Activated CD8-positive, alpha-beta memory T cell treated with anti-CD3 and anti-CD28 coated beads, Interleukin-2, amount 50 U/mL, for 1 hour (primary cell): Measurements from ENCODE around the gene HOXA10.

ENCODE experiments used
- DNase-seq: peaks from one replicate; pipeline ENCODE4 v3.0.0-alpha.2; 2020; ENCODE audit errors: extremely low read depth

HOXA10 gene

DNA sequence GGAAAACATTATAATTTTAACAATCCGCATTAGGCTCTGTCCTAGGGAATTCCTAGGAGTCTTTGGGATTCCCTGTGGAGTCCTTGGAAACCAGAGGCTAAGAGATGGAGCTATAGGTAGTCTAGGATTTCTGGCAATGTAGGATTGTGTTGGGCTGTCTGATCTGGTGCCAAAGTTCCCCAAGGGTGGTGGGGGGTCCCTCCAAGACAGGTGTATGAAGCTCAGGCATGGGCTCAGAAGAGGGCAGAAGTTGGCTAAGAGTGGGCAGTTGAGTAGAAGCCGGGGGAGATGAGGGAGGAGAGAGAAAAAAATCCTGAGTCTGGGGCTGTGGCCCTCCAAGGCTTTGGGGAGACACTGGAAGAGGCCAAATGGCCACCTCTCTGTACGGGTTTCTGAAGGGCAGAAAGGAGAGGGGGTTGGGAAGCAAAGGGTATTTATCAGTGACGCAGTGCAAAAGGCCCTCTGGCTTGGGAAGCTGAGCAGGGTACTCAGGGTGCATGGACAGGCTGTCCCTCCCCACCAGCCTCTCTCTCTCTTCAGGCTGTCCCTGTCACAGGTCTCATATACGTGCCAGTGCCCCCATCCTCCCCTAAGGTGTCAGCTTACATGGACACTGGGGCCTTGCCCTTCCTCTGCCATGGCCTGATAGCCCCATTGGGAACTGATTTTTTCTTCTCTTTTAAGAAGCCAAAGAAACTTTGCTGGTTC lies 27.5 kb downstream of the HOXA10 start:
- no peak for DNase-seq

DNA sequence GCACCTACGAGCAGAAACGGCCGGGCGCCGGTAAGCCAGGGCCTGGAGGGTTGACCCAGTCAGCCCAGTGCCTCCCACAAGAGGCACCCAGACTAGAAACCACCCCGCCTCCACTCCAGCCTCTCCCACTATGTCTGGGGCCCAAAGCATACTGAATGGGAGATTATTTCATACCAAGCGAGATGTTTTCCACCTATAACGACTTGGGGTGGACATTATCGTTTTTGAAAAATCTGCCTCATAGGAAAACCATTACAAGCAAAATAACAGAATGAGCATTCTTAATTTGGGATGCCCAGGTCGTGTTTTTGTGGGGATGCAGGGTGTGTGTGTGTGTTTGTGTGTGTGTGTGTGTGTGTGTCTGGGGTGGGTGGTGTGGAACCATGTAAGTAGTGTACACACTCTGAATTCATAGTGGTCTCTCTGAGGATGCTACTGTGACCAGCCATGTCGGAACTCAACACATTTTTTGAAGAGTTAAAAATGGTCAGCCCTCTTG lies 28.2 kb downstream of the HOXA10 start:
- no peak for DNase-seq

DNA sequence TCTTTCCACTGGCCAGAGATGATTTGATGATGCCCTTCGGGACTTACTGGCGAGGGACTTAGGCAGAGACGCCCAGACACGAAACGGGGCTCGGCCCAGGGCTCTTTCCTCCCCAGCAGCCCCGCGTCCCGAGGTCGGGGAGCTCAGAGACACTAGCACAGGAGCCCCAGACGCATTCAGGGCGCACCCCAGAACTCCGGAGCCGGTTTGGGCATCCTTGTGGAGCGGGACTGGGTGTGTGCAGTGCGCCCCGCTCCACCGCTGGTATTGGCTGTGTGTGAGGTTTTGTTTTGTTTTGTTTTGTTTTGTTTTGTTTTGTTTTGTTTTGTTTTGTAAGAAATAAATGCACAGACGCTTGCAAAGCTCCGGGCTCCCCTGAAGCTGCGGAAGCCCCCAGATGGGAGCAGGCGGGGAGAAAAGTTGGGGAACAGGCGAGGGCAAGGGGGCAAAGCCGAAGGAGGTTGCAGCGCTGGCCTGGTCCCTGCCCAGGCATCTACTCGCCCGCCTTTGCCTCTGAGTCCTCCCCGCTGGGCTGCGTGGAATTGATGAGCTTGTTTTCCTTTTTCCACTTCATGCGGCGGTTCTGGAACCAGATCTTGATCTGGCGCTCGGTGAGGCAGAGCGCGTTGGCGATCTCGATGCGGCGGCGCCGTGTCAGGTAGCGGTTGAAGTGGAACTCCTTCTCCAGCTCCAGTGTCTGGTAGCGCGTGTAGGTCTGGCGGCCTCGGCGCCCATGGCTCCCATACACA lies 28.8 kb downstream of the HOXA10 start:
- no peak for DNase-seq

DNA sequence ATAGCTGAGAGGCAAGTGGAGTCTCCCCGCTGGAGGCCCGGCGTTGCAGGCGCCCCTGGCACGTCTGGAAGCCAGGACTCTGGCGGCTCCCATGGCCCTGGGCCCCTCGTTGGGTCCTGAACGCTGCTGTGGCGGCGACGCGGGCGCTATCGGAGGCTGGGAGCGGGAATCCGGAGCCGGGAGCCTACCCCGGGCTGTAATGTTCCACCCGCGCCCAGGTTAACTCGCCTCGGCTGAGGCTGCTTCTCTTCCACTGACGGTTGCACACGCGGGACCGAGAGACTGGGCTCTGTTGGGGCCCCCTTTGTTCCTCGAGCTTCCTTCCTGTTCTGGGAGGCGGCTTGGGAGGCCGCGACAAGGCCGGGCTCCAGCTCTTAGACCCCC lies 29.3 kb downstream of the HOXA10 start:
- no peak for DNase-seq

DNA sequence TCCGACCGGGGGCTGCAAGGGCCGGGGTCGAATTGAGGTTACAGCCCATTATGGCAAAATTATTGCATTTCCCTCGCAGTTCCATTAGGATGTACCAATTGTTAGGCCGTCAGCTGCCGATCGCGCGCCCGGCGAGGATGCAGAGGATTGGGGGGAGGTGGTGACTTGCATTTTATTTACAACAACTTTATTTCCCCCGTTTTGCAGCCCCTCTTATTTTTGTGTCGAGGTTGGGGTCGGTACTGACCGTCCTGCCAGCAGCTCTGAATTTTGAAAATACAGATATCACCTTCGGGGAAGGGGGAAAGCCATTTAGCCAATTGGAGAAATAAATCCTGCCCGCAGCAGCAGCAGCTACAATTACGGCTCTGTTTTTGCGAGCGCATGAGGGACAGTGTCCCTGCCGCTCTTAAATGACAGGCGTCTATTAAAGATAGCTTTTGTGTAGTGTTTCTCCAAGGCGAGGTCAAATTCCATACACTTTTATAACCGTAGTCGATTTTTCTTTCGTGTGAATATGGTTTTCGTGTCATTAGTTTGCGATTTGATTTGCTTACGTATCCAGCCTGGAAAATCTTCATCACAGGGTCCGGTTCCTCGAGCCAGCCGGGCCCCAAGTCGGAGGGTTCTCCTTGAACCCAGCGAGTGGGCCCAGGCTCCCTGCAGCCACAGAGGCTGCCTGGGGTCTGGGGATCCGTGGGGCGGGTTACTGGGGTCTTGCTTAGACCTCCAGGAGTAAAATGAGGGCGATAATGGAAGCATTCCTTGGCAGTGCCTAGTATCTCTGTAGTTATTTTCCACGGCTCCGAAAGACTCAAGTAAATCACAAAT lies 30.0 kb downstream of the HOXA10 start:
- no peak for DNase-seq

DNA sequence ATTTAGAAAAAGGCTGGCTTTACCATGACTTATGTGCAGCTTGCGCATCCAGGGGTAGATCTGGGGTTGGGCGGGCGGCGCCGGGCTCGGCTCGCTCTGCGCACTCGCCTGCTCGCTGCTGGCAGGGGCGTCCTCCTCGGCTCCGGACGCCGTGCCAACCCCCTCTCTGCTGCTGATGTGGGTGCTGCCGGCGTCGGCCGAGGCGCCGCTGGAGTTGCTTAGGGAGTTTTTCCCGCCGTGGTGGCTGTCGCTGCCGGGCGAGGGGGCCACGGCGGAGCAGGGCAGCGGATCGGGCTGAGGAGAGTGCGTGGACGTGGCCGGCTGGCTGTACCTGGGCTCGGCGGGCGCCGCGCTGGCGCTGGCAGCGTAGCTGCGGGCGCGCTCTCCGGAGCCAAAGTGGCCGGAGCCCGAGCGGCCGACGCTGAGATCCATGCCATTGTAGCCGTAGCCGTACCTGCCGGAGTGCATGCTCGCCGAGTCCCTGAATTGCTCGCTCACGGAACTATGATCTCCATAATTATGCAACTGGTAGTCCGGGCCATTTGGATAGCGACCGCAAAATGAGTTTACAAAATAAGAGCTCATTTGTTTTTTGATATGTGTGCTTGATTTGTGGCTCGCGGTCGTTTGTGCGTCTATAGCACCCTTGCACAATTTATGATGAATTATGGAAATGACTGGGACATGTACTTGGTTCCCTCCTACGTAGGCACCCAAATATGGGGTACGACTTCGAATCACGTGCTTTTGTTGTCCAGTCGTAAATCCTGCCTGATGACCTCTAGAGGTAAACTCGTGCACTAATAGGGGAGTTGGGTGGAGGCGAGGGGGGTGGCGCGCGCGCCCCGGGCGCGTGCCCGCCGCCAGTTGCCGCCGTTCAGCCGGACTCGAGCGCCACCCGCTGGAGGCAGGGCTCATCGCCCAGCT lies 30.8 kb downstream of the HOXA10 start, which contains the start of gene HOXA5:
Gene HOXA5 (minus strand): TSS at position 659 of the 927 bp plus-strand sequence. CDS start 74 bp downstream, at position 585.
- no peak for DNase-seq

DNA sequence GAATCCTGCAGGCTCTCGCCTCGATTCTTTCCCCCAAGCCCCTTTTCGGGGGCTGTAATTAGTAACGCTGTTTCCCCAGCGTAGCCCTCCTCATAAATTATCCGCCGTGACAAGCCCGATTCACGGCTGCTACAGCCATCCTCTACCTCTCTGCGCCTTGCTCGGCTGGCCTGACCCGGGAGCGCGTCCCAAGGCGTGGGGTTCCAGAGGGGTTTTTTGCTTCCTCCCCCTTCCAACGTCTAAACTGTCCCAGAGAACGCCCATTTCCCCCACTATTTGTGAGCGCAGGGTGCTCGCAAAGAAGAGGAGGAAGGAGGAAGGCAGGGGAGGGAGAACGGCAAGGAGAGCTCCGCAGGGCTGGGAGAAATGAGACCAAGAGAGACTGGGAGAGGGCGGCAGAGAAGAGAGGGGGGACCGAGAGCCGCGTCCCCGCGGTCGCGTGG lies 31.5 kb downstream of the HOXA10 start:
- DNase-seq, result no peak

DNA sequence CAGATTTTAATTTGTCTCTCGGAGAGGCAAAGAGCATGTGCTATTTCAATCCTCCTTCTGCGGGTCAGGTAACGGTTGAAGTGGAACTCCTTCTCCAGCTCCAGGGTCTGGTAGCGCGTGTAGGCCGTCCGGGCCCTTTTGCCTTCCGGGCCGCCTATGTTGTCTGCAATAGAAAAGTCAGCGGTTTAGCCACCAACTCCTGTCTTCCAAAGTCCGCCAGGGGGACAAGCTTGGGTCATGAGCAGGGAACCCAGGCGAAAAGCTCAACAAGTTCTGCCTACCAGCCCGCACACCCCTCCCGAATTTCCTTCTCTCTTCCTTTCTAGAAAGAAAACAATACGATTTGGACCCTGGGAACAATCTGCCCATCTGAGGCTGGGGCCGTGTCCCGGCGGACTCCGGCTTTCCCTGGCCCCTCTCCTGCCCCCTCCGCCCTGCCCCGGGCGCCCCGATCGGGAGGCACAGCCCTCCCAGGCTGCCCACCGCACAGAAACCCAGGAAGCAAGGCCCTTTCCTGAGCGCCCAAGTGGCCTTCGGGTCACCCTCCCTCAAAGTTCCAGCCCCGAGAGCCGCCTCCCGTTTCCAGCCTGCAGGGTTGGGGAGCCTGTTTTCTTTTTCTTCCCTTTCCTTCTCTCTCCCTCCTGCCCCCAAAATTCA lies 32.1 kb downstream of the HOXA10 start:
- DNase-seq, result no peak

DNA sequence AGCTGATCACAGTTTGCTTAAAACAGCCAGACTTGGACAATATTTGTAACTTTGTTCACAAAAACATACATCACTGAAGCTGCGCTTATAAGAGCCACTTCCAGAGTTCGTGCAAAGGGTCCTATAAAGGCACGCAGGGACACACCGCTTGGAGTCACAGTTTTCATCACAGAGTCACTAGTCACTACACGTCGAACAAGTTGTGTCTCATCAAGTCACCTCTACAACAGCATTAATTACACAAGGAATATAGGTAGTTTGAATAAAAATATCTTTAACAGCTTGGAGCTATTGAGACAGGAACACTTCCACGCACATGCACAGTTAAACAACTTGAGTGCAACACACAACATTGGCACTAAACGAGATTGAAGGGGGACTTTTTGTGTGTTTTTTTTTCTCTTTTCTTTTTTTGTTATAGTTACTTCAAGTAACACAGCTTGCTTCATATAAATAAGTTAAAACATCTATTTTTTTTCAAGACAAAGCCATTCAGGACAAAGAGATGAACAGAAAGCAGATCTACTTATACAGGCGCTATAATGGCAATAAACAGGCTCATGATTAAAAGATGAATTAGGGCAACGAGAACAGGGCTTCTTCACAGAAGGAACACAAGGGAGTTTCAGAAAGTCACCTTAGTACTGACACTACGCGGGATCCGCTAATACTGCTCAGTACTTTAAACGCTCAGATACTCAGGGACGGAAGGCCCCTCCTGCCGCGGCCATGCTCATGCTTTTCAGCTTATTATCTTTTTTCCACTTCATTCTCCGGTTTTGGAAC lies 32.8 kb downstream of the HOXA10 start:
- no peak for DNase-seq

DNA sequence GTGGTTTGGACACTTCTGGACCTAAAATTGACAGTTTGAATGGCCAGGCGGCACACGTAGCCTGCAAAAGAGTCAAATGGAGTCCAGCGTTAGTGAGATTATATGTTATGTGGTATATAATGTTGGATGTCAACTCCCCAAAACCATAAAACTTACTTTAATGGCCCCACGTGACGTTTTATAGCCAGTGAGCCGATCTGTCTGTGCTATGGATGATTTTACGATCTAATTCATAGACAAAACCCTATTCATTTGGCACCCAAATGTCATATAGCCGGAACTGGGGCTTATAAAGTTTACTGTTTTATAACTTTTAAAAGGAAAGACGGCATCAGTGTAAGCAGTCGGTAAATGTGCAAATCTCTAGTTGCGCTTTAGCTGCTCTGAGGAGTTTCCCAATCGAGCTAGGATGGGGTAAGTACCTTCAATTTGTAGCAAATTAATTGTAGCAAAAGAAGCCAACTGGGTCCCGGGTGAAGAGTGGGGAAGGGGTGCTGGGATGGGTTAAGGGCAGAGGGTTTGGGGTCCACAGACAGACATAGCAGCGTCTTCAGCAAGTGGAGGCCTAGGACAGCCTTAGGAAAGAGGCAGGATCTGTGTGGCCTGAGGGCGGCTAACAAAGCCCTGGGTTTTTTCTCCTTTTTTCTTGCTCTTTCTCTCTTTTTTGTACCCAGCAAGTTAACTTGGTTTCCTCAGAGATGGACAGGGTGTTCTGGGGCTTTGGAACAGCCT lies 33.8 kb downstream of the HOXA10 start:
- DNase-seq, result no peak

DNA sequence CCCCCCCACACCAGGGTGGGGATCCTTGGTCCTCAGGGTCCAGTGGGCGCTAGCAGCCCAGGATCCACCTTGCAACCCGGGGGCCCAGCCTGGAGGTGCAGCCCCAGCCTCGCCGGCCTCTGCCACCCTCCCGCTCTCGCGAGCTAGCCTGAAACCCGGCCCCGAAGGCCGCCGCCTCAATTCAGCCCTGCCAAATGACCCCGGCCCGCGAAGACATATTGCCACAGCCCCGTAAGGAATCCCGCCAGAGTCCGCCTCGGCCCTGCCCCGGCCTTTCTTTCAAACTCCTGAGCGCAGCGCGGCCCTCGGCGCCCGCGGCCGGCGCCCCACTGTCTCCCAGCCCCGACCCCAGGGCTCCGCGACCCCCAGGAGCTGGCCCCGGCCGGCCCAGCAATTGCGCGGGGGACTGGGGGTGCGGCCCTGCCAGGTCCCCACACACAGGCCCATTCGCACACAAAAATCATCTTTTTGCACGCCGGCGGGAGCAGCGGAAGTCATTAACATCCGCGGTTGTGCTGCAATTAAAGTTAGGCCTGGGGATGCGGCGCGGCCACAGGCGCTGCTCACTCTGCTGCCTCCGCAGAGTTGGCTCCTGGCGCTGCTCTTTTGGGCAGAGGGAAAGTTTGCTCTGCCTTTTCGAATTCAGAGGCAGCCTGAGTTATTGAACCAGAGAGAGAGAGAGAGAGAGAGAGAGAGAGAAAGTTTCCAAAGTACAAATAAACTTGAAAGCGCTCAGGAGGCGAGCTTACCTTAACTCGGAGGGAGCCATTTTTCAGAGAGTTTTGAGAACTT lies 34.6 kb downstream of the HOXA10 start:
- no peak for DNase-seq

DNA sequence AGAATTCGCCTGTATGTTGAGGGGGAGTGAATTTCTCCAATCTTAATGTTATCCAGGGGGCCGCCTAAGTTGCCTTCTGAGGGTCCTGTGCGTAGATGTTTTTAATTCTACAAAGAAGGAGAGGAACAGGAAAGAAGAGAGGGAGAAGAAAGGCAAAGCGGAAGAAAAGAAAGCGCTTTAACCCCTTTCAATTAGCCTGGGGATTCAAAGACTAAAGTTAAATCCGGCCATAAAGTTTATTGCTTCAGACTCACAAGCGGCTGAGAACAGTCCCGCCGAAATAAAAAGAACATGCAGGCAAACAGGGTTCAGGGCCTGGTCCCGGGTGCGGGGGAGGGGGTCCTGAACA lies 35.2 kb downstream of the HOXA10 start:
- DNase-seq, result no peak

DNA sequence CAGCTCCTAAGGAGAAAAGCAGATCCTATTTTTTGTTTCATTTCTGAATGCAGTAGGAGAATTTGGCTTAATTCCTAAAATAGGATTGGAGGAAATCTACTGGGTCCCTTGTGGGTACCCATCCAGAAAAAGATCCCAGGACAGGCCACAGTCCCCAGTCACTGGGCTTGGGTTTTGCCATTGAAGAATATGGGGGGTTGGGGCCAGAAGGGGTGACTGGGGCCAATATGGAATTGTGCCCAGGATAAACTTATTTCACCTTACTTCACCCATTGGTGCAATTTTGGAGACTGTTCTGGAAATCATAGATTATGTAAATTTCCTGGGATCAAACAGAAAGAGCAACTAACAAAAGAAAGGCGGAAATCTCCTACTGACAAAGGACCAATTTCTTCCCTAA lies 35.6 kb downstream of the HOXA10 start:
- DNase-seq, result no peak

DNA sequence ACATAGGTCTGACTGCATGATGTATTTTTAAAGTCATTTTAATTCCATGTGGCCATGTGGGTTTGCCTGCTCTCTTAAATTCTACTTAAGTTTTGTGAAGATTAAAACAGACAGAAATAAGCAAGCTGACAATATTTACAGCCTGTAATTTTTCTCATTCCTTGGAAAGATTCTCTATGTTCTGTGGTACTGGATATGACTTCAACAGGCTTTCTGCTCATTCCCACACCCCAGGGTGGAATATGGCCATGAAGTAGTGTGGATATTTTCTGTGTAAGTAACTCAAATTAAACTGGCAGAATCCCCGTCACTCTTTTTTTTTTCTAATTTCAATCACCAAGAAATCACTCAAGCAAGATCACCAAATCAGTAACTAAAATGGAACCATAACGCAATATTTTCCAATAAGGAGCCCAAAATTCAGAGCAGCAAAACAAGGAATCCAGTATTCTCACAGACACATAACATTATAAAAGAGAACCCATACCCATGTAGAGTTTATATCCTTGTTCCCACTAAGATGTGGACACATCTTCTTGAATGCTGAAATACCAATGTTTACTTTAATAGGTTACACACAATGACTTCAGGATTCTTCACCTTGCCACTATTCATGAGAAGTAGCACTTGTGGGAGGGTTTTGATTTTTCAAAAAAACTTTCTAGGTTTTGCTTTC lies 36.3 kb downstream of the HOXA10 start:
- no peak for DNase-seq

DNA sequence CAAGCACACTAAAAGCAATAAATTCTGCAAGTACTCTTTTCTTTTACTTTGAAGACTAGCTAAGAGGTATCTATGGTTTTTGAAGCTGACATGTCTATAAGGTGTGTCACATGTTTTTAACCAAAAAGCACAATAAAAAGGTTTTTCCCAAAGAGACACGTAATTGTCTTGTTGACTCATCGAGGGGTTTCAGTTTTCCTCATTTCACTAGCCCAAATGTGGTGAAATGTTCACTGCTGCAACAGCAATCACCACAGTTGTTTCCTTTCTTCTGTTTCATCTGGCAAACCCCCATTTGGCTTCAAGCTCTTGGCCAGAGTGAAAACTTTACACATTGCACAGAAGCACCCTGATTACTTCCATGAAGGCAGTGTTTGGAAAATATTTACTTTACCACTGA lies 39.7 kb downstream of the HOXA10 start:
- DNase-seq, result no peak

DNA sequence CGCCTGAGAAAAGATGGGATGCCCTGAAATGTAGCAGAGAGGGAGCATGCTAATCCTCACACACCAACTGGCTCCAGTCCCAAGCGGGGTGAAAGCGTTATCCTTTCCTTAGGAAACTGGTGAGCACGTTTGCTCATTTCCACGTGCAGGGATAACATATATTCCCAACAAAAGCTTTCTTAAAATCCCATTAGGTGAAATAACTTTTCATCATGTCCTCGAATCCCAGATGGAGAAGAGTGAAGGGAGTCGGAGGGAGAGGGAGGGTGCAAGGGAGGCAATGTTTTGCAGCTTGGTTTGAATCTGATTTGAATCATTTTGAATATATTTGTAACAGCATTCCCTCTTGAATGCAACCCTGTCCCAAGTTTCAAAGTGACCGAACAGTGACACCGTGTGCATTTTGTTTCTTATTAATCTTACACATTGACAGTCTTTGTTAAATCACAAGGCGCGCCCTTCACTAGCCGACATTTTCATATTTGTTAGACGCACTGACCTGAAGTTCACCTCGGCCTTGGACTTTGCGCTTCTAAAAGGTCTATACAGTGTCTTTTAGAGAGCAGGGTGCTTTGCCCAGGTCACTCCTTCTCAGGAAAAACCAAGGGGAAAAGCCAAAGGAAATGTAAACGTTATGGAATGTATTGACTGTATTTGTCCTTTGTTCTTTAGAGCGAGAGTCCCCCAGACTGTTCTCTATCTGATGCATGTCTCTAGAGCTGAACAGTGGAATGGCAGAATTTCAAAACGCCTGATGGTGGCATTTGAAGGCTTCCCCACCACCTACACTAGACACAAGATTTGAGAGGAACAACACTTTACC lies 40.5 kb downstream of the HOXA10 start:
- no peak for DNase-seq

DNA sequence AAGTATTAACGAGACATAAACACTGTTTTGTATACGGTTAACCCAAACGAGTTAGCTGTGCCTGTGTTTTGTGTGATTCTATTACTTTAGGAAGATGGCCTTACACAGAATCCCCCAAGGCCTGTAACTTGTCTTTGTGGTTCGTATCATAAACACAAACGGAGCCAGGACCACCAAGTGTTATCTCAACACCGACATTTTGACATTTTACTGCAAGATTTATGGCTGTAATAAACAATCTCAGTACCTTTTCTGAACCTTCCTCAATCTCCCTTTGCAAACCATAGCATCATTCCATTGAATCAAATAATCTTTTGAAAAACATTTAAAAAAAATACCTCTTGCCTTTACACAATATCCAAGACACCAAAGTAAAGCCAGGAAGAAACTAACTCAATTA lies 41.1 kb downstream of the HOXA10 start:
- DNase-seq, result no peak
